Osteocyte (in vitro differentiated cells): ENCODE results near the gene USP33. TPM values are rescaled to one million over a fixed set of nuclear protein-coding genes. Genes with fewer than 3 reads are reported as not detected.

ENCODE experiments used
- DNase-seq: peaks from one replicate; pipeline ENCODE4 v3.0.0; 2021; ENCODE audit warnings: mixed read lengths; ENCODE audit not compliant: unreplicated experiment; ENCODE audit errors: extremely low spot score
- H3K27ac Mint-ChIP-seq: one replicate; pipeline ENCODE4 v1.8.0; 2021; ENCODE audit warnings: mild to moderate bottlenecking, mixed read lengths; ENCODE audit not compliant: unreplicated experiment
- H3K27me3 Mint-ChIP-seq: one replicate; pipeline ENCODE4 v1.8.0; 2021; ENCODE audit warnings: mixed read lengths; ENCODE audit not compliant: unreplicated experiment
- H3K36me3 Mint-ChIP-seq: one replicate; pipeline ENCODE4 v1.8.0; 2021; ENCODE audit warnings: mixed read lengths; ENCODE audit not compliant: unreplicated experiment
- H3K4me1 Mint-ChIP-seq: one replicate; pipeline ENCODE4 v1.8.0; 2021; ENCODE audit warnings: mixed read lengths; ENCODE audit not compliant: unreplicated experiment
- H3K4me3 Mint-ChIP-seq: one replicate; pipeline ENCODE4 v1.8.0; 2021; ENCODE audit warnings: mild to moderate bottlenecking, moderate library complexity, mixed read lengths; ENCODE audit not compliant: unreplicated experiment
- H3K9me3 Mint-ChIP-seq: one replicate; pipeline ENCODE4 v1.8.0; 2021; ENCODE audit warnings: mixed read lengths; ENCODE audit not compliant: unreplicated experiment
- CTCF ChIP-seq: fragments of 200-600 bp; sonication (generic); IDR thresholded peaks from 2 replicates; pipeline ENCODE4 v1.5.0; 2021; ENCODE audit warnings: antibody characterized with exemption, mild to moderate bottlenecking, moderate library complexity
- total RNA-seq: library from RNA; stranded (reverse); gene quantifications from 2 replicates; pipeline ENCODE4 v1.2.1, GENCODE V29; 2021

The USP33 gene
- total RNA-seq, 1 donor from 2014 or later: 74.7 TPM

- no peaks in the 10 kb centered on the region for H3K36me3 Mint-ChIP-seq
- no peak overlapping the region for H3K4me3 Mint-ChIP-seq
- no peak for TF ChIP-seq CTCF
- H3K9me3 Mint-ChIP-seq: no peaks in the 10 kb centered on the region
- H3K27me3 Mint-ChIP-seq: no peaks in the 10 kb centered on the region
- H3K27ac Mint-ChIP-seq: no peak overlapping the region
- H3K4me1 Mint-ChIP-seq: peaks cover 51% of the 10 kb centered on the region
- DNase-seq: no peak
Observed at GRCh38 chr1:77673030-77673429, 86.6 kb downstream of the USP33 start.

- no peaks in the 10 kb centered on the region for H3K36me3 Mint-ChIP-seq
Observed at GRCh38 chr1:77672374-77672773, 87.3 kb downstream of the USP33 start.

GRCh38 chr1:77671836-77672235 lies 87.8 kb downstream of the USP33 start:
- TF ChIP-seq CTCF: no peak
- peak overlapping the region; percentile 11 for H3K27ac Mint-ChIP-seq
- no peak overlapping the region for H3K4me3 Mint-ChIP-seq
- no peaks in the 10 kb centered on the region for H3K36me3 Mint-ChIP-seq
- no peak for DNase-seq
- H3K4me1 Mint-ChIP-seq: peaks cover 51% of the 10 kb centered on the region
- H3K9me3 Mint-ChIP-seq: no peaks in the 10 kb centered on the region
- H3K27me3 Mint-ChIP-seq: no peaks in the 10 kb centered on the region

More at GRCh38 chr1:77672374-77672773, 87.3 kb downstream of the USP33 start:
- Mint-ChIP-seq H3K4me3 (no peak overlapping the region), H3K27me3 (no peaks in the 10 kb centered on the region), H3K9me3 (no peaks in the 10 kb centered on the region), H3K27ac (no peak overlapping the region), H3K4me1 (peaks cover 48% of the 10 kb centered on the region)
- DNase-seq: no peak
- no peak for TF ChIP-seq CTCF

- H3K4me1 Mint-ChIP-seq: peaks cover 48% of the 10 kb centered on the region
- no peak overlapping the region for H3K4me3 Mint-ChIP-seq
- H3K27me3 Mint-ChIP-seq: no peaks in the 10 kb centered on the region
- no peak for TF ChIP-seq CTCF
- DNase-seq: no peak
- no peaks in the 10 kb centered on the region for H3K36me3 Mint-ChIP-seq
- H3K9me3 Mint-ChIP-seq: no peaks in the 10 kb centered on the region
- no peak overlapping the region for H3K27ac Mint-ChIP-seq
Observed at GRCh38 chr1:77670330-77670729, 89.3 kb downstream of the USP33 start.

- H3K36me3 Mint-ChIP-seq: no peaks in the 10 kb centered on the region
- H3K9me3 Mint-ChIP-seq: no peaks in the 10 kb centered on the region
- peaks cover 51% of the 10 kb centered on the region for H3K4me1 Mint-ChIP-seq
- no peaks in the 10 kb centered on the region for H3K27me3 Mint-ChIP-seq
- no peak for TF ChIP-seq CTCF
- no peak overlapping the region for H3K27ac Mint-ChIP-seq
- H3K4me3 Mint-ChIP-seq: no peak overlapping the region
- no peak for DNase-seq
Observed at GRCh38 chr1:77668924-77669449, 90.7 kb downstream of the USP33 start.
